CD4-positive, alpha-beta T cell (primary cell): ENCODE results near the gene TPSAB1. TPM values are rescaled to one million over a fixed set of nuclear protein-coding genes. Genes with fewer than 3 reads are reported as not detected.

Experiments used
- ATAC-seq: fragments of 200-7000 bp; cut with Tn5 transposase; one replicate; pipeline ENCODE4 v1.10.0; 2022; ENCODE audit warnings: mild to moderate bottlenecking; ENCODE audit not compliant: poor library complexity
- CTCF ChIA-PET: fragments of 350-600 bp; sonication (Branson Sonifier 250); formaldehyde crosslinking; loops from one replicate; lab custom pipeline; 2021; ENCODE audit warnings: antibody characterized with exemption, inconsistent platforms; lab: Charles Lee
- POLR2A ChIA-PET: fragments of 350-600 bp; sonication (Branson Sonifier 250); formaldehyde crosslinking; loops from one replicate; lab custom pipeline; 2021; ENCODE audit warnings: antibody characterized with exemption, inconsistent platforms; lab: Charles Lee
- DNase-seq, 14 experiments: peaks; one replicate each; pipeline ENCODE4 v3.0.0-alpha.2; 2013 to 2020; ENCODE audit warnings: mixed read lengths in 2 of 14
- H3K27ac ChIP-seq, 2 donors: one replicate each; pipeline versions ENCODE4 v1.5.1 to v1.7.0; 2013; ENCODE audit warnings: low read length in 2 of 2, low read depth in 1 of 2, mild to moderate bottlenecking in 1 of 2
- H3K27me3 ChIP-seq, 2 experiments: 1 replicate in 1 of 2; 2 replicates in 1 of 2; pipeline versions ENCODE4 v1.6.1 to v1.7.0; 2013; ENCODE audit warnings: low read length in 2 of 2, control low read depth in 1 of 2, mild to moderate bottlenecking in 1 of 2, moderate library complexity in 1 of 2; ENCODE audit not compliant: insufficient read depth in 2 of 2, control insufficient read depth in 1 of 2
- H3K36me3 ChIP-seq: one replicate; pipeline ENCODE4 v1.6.1; 2013; ENCODE audit warnings: low read length, control low read depth; ENCODE audit not compliant: insufficient read depth
- H3K4me1 ChIP-seq: one replicate; pipeline ENCODE4 v1.6.1; 2013; ENCODE audit warnings: low read length, control low read depth; ENCODE audit not compliant: insufficient read depth
- H3K4me3 ChIP-seq: one replicate; pipeline ENCODE4 v1.5.1; 2013; ENCODE audit warnings: mild to moderate bottlenecking, low read length, moderate library complexity
- H3K9me3 ChIP-seq, 2 experiments: 1 replicate in 1 of 2; 2 replicates in 1 of 2; pipeline versions ENCODE4 v1.6.1 to v1.7.0; 2013; ENCODE audit warnings: low read length in 2 of 2, mild to moderate bottlenecking in 2 of 2, control low read depth in 1 of 2, moderate library complexity in 1 of 2; ENCODE audit not compliant: control insufficient read depth in 1 of 2, insufficient read depth in 1 of 2
- H3K27ac Mint-ChIP-seq: one replicate; pipeline ENCODE4 v1.8.0; 2020; ENCODE audit warnings: mixed read lengths
- H3K27me3 Mint-ChIP-seq: one replicate; pipeline ENCODE4 v1.8.0; 2021; ENCODE audit warnings: mixed read lengths
- H3K36me3 Mint-ChIP-seq: one replicate; pipeline ENCODE4 v1.8.0; 2021; ENCODE audit warnings: low read depth, mixed read lengths
- H3K4me1 Mint-ChIP-seq: one replicate; pipeline ENCODE4 v1.8.0; 2021; ENCODE audit warnings: low read depth, mixed read lengths
- H3K4me3 Mint-ChIP-seq: one replicate; pipeline ENCODE4 v1.8.0; 2020; ENCODE audit warnings: mild to moderate bottlenecking, mixed read lengths
- H3K9me3 Mint-ChIP-seq: one replicate; pipeline ENCODE4 v1.8.0; 2020; ENCODE audit warnings: mixed read lengths
- CTCF ChIP-seq: fragments of 200-600 bp; IDR thresholded peaks from one replicate; pipeline ENCODE4 v1.8.0; 2022; ENCODE audit warnings: antibody characterized with exemption, mild to moderate bottlenecking
- intact Hi-C, 2 experiments: fragments of 100-400 bp; cut with DNase I in 1 of 2; cut with micrococcal nuclease in 1 of 2; formaldehyde crosslinking; loops; one replicate each; pipeline versions ENCODE4 v1.15.1 to v1.9.0; 2023 to 2025; cut with DNase I, micrococcal nuclease
- total RNA-seq, 174 experiments: library from RNA in 2 of 174; stranded (reverse) in 2 of 174; gene quantifications; one replicate each; pipeline ENCODE4 v1.2.3 and lab custom pipeline; 2021 to 2026

TPSAB1 gene
- total RNA-seq, 2 experiments from 2014 or later, result 0.22 TPM; not detected in 1

- ChIA-PET POLR2A (no interaction called here), CTCF (no interaction called here)
- H3K27ac Mint-ChIP-seq, result no peak overlapping the region
- H3K9me3 ChIP-seq, result peaks cover 0 to 8% of the 10 kb centered on the region in 2 experiments
- H3K4me1 Mint-ChIP-seq, result no peaks in the 10 kb centered on the region
- no peaks in the 10 kb centered on the region for H3K36me3 ChIP-seq
- no peaks in the 10 kb centered on the region for H3K36me3 Mint-ChIP-seq
- intact Hi-C loops, result no loop called here
- H3K9me3 Mint-ChIP-seq, result no peaks in the 10 kb centered on the region
- H3K4me3 ChIP-seq, result no peak overlapping the region
- no peaks in the 10 kb centered on the region for H3K4me1 ChIP-seq
- H3K27me3 ChIP-seq, result no peaks in the 10 kb centered on the region
- TF ChIP-seq CTCF, result no peak
- no peak overlapping the region for H3K27ac ChIP-seq
- DNase-seq (no peak), ATAC-seq (no peak)
- no peaks in the 10 kb centered on the region for H3K27me3 Mint-ChIP-seq
- no peak overlapping the region for H3K4me3 Mint-ChIP-seq
Observed at GRCh38 chr16:1215574-1216295, 24.8 kb upstream of the TPSAB1 start.

GRCh38 chr16:1216296-1216619, 24.2 kb upstream of the TPSAB1 start:
- ATAC-seq (no peak), DNase-seq (no peak)
- Mint-ChIP-seq H3K9me3 (no peaks in the 10 kb centered on the region), H3K27me3 (no peaks in the 10 kb centered on the region), H3K36me3 (no peaks in the 10 kb centered on the region), H3K27ac (no peak overlapping the region), H3K4me1 (no peaks in the 10 kb centered on the region), H3K4me3 (no peak overlapping the region)
- peaks cover 0 to 5% of the 10 kb centered on the region in 2 experiments for H3K9me3 ChIP-seq
- no peak overlapping the region for H3K27ac ChIP-seq
- intact Hi-C loops, result no loop called here
- H3K4me1 ChIP-seq, result no peaks in the 10 kb centered on the region
- H3K4me3 ChIP-seq, result no peak overlapping the region
- H3K27me3 ChIP-seq, result no peaks in the 10 kb centered on the region
- H3K36me3 ChIP-seq, result no peaks in the 10 kb centered on the region
- CTCF ChIA-PET, result no interaction called here
- POLR2A ChIA-PET, result no interaction called here
- TF ChIP-seq CTCF, result no peak

GRCh38 chr16:1216681-1217400, 23.7 kb upstream of the TPSAB1 start:
- Histone ChIP-seq H3K4me3 (no peak overlapping the region), H3K4me1 (no peaks in the 10 kb centered on the region), H3K9me3 (no peaks in the 10 kb centered on the region), H3K36me3 (no peaks in the 10 kb centered on the region), H3K27me3 (no peaks in the 10 kb centered on the region), H3K27ac (no peak overlapping the region)
- H3K27ac Mint-ChIP-seq, result no peak overlapping the region
- intact Hi-C loops, result no loop called here
- H3K9me3 Mint-ChIP-seq, result no peaks in the 10 kb centered on the region
- no peaks in the 10 kb centered on the region for H3K36me3 Mint-ChIP-seq
- TF ChIP-seq CTCF, result no peak
- POLR2A ChIA-PET, result no interaction called here
- no peaks in the 10 kb centered on the region for H3K27me3 Mint-ChIP-seq
- no peaks in the 10 kb centered on the region for H3K4me1 Mint-ChIP-seq
- H3K4me3 Mint-ChIP-seq, result no peak overlapping the region
- DNase-seq (no peak), ATAC-seq (no peak)
- CTCF ChIA-PET, result no interaction called here
